ENCODE data around the gene DLG5. TPM values are rescaled to one million over a fixed set of nuclear protein-coding genes. Genes with fewer than 3 reads are reported as not detected.

DLG5 gene
- total RNA-seq, 4 donors from 2014 or later: 28.6 to 51.2 (median 40.3) TPM

DNA sequence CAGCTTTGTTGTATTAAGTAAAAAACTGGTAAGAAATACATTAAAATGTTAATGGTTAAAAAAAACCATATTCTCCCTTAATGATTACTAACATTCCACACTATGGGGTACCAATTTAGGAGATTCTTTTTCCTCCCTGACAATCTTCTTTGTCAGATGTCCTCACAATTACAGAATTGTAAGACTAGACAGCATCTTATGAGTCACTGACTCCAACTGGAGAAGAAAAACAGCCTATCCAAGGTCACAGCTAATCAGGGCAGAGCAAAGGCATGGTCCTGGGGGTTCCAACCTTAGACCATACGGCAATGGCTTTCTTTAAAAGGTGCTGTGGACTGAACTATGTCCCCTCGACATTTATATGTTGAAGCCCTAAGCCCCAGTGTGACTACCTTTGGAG lies 127.6 kb downstream of the DLG5 start:
- in situ Hi-C loops (cut with MboI; ENCODE audit: low sequenced_read_pairs in 4 of 4) (no loop called here), intact Hi-C loops (cut with DNase I; ENCODE audit: low total_unique reads) (no loop called here)
- DNase-seq: no peak
- peak in 1 of 2 donors; percentile 43 for ATAC-seq
- no peaks in the 10 kb centered on the region for H3K9me3 ChIP-seq
- no peak overlapping the region for H3K27ac ChIP-seq
- H3K27me3 ChIP-seq: no peaks in the 10 kb centered on the region
- H3K36me3 ChIP-seq: peaks cover 0 to 83% of the 10 kb centered on the region in 2 donors
- no peaks in the 10 kb centered on the region for H3K4me1 ChIP-seq
- no peak for TF ChIP-seq POLR2A (IDR thresholded peaks at IDR 0.05)
- TF ChIP-seq, protein P1, sequence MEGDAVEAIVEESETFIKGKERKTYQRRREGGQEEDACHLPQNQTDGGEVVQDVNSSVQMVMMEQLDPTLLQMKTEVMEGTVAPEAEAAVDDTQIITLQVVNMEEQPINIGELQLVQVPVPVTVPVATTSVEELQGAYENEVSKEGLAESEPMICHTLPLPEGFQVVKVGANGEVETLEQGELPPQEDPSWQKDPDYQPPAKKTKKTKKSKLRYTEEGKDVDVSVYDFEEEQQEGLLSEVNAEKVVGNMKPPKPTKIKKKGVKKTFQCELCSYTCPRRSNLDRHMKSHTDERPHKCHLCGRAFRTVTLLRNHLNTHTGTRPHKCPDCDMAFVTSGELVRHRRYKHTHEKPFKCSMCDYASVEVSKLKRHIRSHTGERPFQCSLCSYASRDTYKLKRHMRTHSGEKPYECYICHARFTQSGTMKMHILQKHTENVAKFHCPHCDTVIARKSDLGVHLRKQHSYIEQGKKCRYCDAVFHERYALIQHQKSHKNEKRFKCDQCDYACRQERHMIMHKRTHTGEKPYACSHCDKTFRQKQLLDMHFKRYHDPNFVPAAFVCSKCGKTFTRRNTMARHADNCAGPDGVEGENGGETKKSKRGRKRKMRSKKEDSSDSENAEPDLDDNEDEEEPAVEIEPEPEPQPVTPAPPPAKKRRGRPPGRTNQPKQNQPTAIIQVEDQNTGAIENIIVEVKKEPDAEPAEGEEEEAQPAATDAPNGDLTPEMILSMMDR (IDR thresholded peaks at IDR 0.05 in 4 of 5, conservative IDR thresholded peaks at IDR 0.05 in 1 of 5): no peak
- no peak overlapping the region for H3K4me3 ChIP-seq

DNA sequence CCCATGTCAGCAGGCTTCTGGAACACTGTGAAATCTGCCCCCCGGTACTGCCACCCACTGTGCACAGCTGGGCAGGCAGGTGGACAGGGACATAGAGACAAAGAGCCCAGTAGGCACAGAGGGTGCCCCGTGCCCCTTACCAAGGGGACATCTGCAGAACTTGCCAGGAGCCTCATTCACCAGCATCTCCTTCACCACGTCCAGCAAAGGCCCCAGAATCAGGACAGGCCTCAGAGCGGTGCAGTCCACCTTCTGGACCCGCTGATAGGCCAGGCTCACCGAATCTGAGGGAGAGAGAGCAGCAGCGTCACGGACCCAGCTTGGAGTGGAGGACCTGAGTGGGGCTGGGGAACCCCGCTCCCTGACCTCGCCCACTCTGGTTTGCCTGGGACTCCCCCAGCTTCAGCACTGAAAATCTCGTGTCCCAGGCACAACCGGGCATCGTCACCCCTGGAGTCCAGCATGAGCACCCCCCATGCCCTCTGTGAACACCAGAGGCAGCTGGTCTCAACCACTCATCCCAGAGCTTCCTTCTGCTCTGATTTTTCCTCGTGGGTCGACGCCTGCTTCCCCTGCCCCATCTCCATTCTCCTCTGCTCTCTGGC lies 130.1 kb downstream of the DLG5 start:
- in situ Hi-C loops (cut with MboI; ENCODE audit: low sequenced_read_pairs in 4 of 4) (no loop called here), intact Hi-C loops (cut with DNase I; ENCODE audit: low total_unique reads) (no loop called here)
- DNase-seq: no peak
- no peak for ATAC-seq
- H3K9me3 ChIP-seq: no peaks in the 10 kb centered on the region
- no peak overlapping the region for H3K4me3 ChIP-seq
- TF ChIP-seq, protein P1 (IDR thresholded peaks at IDR 0.05 in 4 of 5, conservative IDR thresholded peaks at IDR 0.05 in 1 of 5): no peak
- TF ChIP-seq POLR2A (IDR thresholded peaks at IDR 0.05): no peak
- no peaks in the 10 kb centered on the region for H3K27me3 ChIP-seq
- peaks cover 0 to 92% of the 10 kb centered on the region in 2 donors for H3K36me3 ChIP-seq
- H3K27ac ChIP-seq: no peak overlapping the region
- no peaks in the 10 kb centered on the region for H3K4me1 ChIP-seq

DNA sequence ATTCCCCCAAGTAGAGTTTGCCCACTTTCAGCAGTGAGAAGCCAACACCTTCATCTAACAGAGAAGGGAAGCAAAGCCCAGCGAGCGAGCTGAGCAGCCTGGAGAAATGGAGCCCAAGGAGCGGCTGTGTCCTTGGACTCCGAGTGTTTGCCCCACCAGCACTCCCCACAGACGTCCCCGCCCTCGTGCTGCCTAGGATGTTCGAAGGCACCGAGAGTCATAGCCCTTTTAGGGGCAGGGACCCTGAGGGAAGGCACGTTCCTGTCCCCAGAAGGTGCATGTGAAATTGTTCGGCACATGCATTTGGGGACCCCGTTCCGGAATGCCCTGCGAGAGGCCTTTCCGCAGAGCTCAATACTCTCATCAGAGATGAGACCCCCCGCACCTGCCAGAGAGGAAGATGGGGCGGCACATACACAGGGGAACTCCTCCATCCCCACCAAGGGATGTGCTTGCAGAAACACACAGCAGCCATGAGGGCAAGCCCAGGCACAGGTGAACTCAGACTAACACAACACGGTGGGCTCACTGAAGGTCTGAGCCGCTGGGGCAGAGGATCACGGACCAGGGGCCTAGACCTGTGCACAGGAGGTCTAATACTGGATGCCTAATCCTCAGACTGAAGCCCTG lies 131.0 kb downstream of the DLG5 start:
- intact Hi-C loops (cut with DNase I; ENCODE audit: low total_unique reads) (no loop called here), in situ Hi-C loops (cut with MboI; ENCODE audit: low sequenced_read_pairs in 4 of 4) (no loop called here)
- DNase-seq (no peak), ATAC-seq (no peak)
- no peaks in the 10 kb centered on the region for H3K4me1 ChIP-seq
- no peak overlapping the region for H3K4me3 ChIP-seq
- peaks cover 0 to 96% of the 10 kb centered on the region in 2 donors for H3K36me3 ChIP-seq
- H3K27ac ChIP-seq: no peak overlapping the region
- no peak for TF ChIP-seq POLR2A (IDR thresholded peaks at IDR 0.05)
- TF ChIP-seq, protein P1 (IDR thresholded peaks at IDR 0.05 in 4 of 5, conservative IDR thresholded peaks at IDR 0.05 in 1 of 5): no peak
- no peaks in the 10 kb centered on the region for H3K9me3 ChIP-seq
- H3K27me3 ChIP-seq: no peaks in the 10 kb centered on the region

DNA sequence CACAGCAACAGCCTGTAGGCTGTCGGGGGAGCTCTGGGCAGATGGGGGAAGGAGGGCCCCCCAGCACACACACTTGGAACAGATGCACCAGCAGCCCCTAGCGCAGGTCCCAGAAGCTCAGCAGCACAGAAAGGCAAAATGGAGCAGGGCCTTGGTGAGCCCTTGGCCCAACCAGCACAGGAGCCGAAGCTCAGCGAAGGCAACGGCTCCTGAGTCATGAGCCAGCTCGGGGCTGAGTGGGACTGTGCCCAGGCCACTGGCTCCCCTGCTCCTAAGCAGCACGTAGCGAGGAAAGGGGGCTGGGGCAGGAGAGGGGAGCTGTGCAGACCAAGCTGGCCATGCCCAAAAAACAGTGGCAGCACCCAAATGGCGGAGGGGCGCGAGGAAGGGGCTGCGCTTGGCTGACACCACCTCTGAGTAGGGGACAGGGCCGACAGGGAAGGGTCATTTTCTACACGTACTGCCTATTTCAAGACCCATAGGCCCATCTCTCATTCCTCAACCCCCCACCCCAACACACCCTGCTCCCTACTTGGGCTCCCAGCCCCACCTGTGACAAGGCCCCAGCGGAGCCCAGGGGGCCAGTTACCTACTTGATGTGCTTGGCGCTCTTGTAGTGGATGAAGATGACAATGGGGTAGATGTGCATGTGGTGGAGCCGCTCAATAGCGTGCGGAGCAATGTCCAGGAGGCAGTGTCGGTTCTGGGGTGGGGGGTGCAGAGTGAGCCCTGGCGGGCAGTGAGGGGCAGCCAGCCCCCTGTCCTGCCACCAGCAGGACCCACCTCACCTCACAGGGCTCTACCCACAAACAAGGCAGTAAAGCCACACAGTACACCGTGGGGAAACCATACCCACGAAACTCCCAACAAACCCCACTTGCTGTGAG lies 132.1 kb downstream of the DLG5 start:
- Histone ChIP-seq H3K36me3 (peaks cover 0 to 96% of the 10 kb centered on the region in 2 donors), H3K27ac (no peak overlapping the region), H3K27me3 (no peaks in the 10 kb centered on the region), H3K4me3 (no peak overlapping the region), H3K4me1 (no peaks in the 10 kb centered on the region), H3K9me3 (no peaks in the 10 kb centered on the region)
- TF ChIP-seq POLR2A (IDR thresholded peaks at IDR 0.05): no peak
- TF ChIP-seq, protein P1 (IDR thresholded peaks at IDR 0.05 in 4 of 5, conservative IDR thresholded peaks at IDR 0.05 in 1 of 5): no peak
- in situ Hi-C loops (cut with MboI; ENCODE audit: low sequenced_read_pairs in 4 of 4) (no loop called here), intact Hi-C loops (cut with DNase I; ENCODE audit: low total_unique reads) (no loop called here)
- ATAC-seq: no peak
- no peak for DNase-seq

Measured in gastrocnemius medialis (tissue), 4 donors.